GM18507 (cell line): ENCODE data around the gene FCRL5.

Source experiments
- DNase-seq: peaks from one replicate; pipeline ENCODE4 v3.0.0; 2011; ENCODE audit warnings: low read depth; ENCODE audit not compliant: insufficient read length; ENCODE audit errors: extremely low spot score
- FAIRE-seq: peaks from 2 replicates; lab custom pipeline; 2011; peaks lifted over from hg19 to GRCh38; lab: Jason Lieb, UNC

The FCRL5 gene

GRCh38 chr1:157540160-157540748, 12.1 kb downstream of the FCRL5 start:
- DNase-seq (no peak), FAIRE-seq (no peak)

GRCh38 chr1:157539568-157539967, 12.7 kb downstream of the FCRL5 start:
- no peak for FAIRE-seq

GRCh38 chr1:157532569-157532968, 19.7 kb downstream of the FCRL5 start:
- peak; percentile 51 for FAIRE-seq
- no peak for DNase-seq

More at GRCh38 chr1:157539568-157539967, 12.7 kb downstream of the FCRL5 start:
- DNase-seq = no peak

DNA sequence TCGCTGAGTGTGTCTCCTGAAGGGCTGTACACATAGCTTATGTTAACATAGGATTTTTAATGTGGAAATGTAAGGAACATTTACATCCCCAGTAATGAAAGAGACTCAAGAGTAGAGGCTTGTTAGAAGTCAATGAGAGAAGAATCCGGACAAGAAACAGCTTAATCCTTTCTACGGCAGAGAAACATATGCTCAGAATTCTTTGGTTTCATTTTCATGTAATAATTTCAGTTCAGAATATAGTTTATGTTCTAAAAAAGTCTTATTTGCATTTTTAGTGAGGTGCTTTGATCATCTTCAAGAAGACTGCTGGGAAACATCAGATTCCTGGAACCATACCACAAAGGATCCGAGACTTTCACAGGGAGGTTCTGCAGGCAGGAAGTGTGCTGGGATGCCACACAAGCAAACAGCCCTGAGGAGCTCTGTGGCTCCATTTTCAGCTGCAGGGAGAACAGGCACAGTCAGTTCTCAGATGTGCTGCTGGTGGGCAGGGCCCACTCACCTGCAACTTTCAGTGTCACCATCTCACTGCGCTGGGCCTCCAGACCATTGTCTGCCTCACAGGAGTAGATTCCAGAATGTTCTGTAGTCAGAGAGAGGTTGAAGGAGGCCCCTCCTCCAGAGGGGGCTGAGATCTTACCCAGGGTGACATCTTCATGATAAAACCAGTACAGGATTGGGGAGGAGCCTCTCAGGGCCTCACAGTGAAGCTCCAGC, 28.4 kb downstream of the FCRL5 start:
- FAIRE-seq (peak; percentile 79), DNase-seq (no peak)

- no peak for FAIRE-seq
- DNase-seq = no peak
These were observed 31.3 kb downstream of the FCRL5 start for GRCh38 chr1:157521056-157521455.

DNA sequence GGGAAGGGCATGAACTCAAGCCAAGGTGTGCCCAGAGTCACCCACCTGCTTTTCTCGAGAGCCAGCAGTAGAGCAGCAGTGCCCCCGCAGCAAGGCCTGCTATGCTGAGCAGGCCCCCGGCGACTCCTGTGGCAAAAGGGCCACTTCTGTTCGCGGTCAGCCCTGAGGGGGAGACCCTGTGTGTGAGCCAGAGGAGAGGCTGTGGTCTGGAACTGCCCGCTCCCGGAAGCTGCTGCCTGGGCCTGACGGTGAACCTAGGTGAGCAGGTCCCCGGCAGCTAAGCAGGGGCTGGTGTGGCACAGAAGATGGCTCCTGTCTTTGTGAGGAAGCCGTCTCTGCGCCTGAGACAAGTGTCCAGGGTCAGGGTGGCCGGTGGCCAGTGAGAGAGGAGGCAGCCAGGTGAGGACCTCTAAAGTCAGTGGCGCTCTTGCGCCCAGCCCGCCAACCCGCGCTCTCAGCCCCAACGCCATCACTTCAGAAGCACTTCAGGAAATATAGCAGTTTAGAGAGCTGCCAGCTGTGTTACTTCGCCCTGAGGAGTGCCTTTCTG, 31.9 kb downstream of the FCRL5 start:
- DNase-seq (no peak), FAIRE-seq (no peak)

DNA sequence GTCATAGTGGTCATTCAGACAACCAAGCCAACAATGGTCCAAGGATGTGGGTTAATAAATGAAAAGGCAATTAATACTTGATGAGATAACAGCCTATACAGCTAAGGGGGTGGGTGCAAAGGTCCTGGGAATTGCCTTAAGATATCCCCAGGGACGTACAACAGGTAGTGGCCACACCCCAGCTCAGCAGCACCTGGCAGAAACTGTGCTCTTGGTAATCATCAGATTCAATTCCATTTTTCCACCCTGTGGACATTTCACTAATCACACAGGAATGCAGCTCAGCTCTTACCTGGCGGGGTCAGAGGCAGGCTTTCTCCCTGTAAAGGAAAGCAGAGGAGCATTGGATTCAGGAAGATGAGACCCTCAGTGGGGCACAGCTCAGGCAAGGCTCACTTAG, 32.9 kb downstream of the FCRL5 start:
- no peak for DNase-seq
- FAIRE-seq = no peak

GRCh38 chr1:157517016-157517415, 35.3 kb downstream of the FCRL5 start:
- no peak for DNase-seq
- no peak for FAIRE-seq

- FAIRE-seq (no peak), DNase-seq (no peak)
These were observed 36.6 kb downstream of the FCRL5 start for GRCh38 chr1:157515709-157516108.

- no peak for DNase-seq
- no peak for FAIRE-seq
These were observed 37.2 kb downstream of the FCRL5 start for GRCh38 chr1:157515141-157515540.

- DNase-seq (no peak), FAIRE-seq (peak; percentile 93)
These were observed 40.0 kb downstream of the FCRL5 start for GRCh38 chr1:157512036-157512969.

DNA sequence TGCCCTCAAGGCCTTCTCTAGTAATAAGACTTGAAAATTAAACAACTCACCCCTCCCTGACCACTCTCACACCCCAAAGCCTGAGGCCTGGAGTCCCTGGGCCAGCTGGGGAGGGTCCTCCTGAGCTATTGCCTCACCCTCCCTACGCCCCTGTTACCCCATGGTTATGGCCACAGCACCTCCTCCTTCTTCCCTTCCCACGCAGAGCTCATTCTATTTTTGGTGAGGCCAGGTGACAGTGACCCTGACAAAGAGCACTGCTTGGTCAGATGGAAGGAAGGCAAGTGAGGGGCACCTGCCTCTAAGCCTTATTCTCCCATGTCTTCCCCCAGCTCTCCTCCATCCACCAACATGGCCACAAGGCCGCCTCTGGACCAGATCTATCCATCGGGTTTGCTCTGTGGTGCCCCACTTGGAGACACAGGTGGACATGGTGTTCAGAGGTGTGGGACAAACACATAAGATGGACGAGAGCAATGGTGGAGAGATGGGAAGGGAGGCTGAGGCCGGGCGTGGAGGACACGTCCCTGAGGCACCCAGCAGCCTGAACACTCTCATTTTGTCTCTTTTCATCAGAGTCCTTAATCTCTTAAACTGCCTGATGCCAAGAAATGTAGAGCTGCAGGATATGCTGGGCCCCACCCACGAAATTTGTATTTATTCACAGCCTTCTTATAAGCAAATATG, 42.6 kb downstream of the FCRL5 start:
- DNase-seq (no peak), FAIRE-seq (peak; percentile 41)

GRCh38 chr1:157505481-157506272, 46.6 kb downstream of the FCRL5 start:
- peak; percentile 89 for FAIRE-seq
- peak; percentile 48 for DNase-seq

DNA sequence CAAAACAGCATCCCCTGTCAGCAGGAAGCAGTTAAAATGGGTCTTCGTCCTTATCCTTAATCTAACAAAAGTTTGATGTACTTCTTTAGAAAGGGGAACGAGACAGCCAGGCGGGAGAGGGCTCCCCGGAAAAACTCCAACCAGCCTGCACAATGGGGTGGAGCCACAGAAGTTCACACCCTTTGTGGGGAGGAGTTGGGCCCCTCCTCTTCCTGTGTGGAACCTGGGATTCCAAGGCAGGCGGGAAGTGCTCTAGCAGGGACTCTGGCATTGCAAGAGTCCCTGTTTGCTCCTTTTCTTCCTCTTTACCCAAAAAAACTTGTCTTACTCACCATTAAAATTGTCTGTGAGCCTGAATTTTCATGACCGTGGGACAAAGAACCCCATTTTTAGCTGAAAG, 47.7 kb downstream of the FCRL5 start:
- FAIRE-seq = no peak

GRCh38 chr1:157499521-157499920, 52.8 kb downstream of the FCRL5 start:
- no peak for FAIRE-seq

More for the DNA sequence above, 47.7 kb downstream of the FCRL5 start:
- DNase-seq = no peak

DNA sequence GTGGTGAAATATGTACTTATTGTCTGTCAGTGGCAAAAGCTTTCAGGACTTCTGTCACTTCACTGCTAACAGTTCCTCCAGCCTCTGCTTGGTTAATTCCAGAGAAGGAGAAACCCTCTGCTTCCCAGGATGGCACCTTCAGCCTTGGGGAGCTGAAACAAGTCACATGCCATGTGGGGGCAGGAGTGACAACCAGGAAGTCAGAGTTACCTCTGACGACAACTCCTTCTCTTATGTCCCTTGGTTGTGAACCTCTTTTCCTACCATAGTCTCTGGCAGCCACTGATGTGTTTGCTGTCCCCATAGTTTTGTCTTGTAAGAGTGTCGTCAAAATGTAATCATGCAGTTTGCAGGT, 53.6 kb downstream of the FCRL5 start:
- FAIRE-seq (no peak), DNase-seq (no peak)

More at GRCh38 chr1:157499521-157499920, 52.8 kb downstream of the FCRL5 start:
- DNase-seq = no peak

- DNase-seq = no peak
- FAIRE-seq = no peak
These were observed 54.2 kb downstream of the FCRL5 start for GRCh38 chr1:157497987-157498735.

GRCh38 chr1:157497284-157497683, 55.0 kb downstream of the FCRL5 start:
- DNase-seq (no peak), FAIRE-seq (no peak)
